HepG2 (cell line): ENCODE data around the gene PPP2R2C. TPM values are rescaled to one million over a fixed set of nuclear protein-coding genes. Genes with fewer than 3 reads are reported as not detected.

Experiments used
- ARID2 ChIP-seq: sonication (generic); formaldehyde crosslinking; IDR thresholded peaks from 2 replicates; pipeline ENCODE4 v1.8.1; 2022; ENCODE audit warnings: mild to moderate bottlenecking, missing genetic modification reagents, borderline replicate concordance
- FOXC1 ChIP-seq: sonication (generic); formaldehyde crosslinking; IDR thresholded peaks from 2 replicates; pipeline ENCODE4 v1.8.0; 2022; ENCODE audit warnings: mild to moderate bottlenecking, missing genetic modification reagents, borderline replicate concordance
- GABPB1 ChIP-seq: IDR thresholded peaks from 2 replicates; pipeline ENCODE4 v1.6.1; 2016; ENCODE audit warnings: mild to moderate bottlenecking, missing genetic modification reagents, moderate library complexity, missing compliant biosample characterization
- MTA1 ChIP-seq: sonication (generic); formaldehyde crosslinking; IDR thresholded peaks from 2 replicates; pipeline ENCODE4 v1.4.0; 2020; ENCODE audit warnings: missing genetic modification reagents, mild to moderate bottlenecking, borderline replicate concordance
- NR2F1 ChIP-seq, 2 experiments: fragments of 450-650 bp in 1 of 2; formaldehyde crosslinking in 1 of 2; IDR thresholded peaks; 2 replicates each; pipeline versions ENCODE4 v1.5.0 to v1.6.1; 2016 to 2020; ENCODE audit warnings: mild to moderate bottlenecking in 1 of 2, missing compliant biosample characterization in 1 of 2, missing genetic modification reagents in 1 of 2, moderate library complexity in 1 of 2
- RXRA ChIP-seq: sonication (generic); formaldehyde crosslinking; IDR thresholded peaks from 2 replicates; pipeline ENCODE4 v1.5.1; 2020; ENCODE audit warnings: missing genetic modification reagents
- SKI ChIP-seq: fragments of 450-650 bp; IDR thresholded peaks from one replicate; pipeline ENCODE4 v1.6.1; 2018; ENCODE audit warnings: mild to moderate bottlenecking; ENCODE audit not compliant: partially characterized antibody
- U2AF1 ChIP-seq: fragments of 200-400 bp; formaldehyde crosslinking; optimal IDR thresholded peaks from 2 replicates; pipeline ENCODE3; 2017; ENCODE audit warnings: mild to moderate bottlenecking, low read depth, low read length
- ZMYM3 ChIP-seq: sonication (generic); formaldehyde crosslinking; IDR thresholded peaks from 2 replicates; pipeline ENCODE4 v1.5.1; 2020; ENCODE audit warnings: mild to moderate bottlenecking, missing genetic modification reagents
- ZNF281 ChIP-seq: sonication (generic); formaldehyde crosslinking; IDR thresholded peaks from 2 replicates; pipeline ENCODE4 v1.4.0; 2020; ENCODE audit warnings: missing genetic modification reagents, borderline replicate concordance
- ZNF776 ChIP-seq: sonication (generic); formaldehyde crosslinking; IDR thresholded peaks from 2 replicates; pipeline ENCODE4 v1.4.0; 2020; ENCODE audit warnings: mild to moderate bottlenecking, missing genetic modification reagents
- polyA plus RNA-seq, 8 experiments: library from polyadenylated mRNA; depleted of rRNA in 3 of 8; stranded (reverse) in 7 of 8; unstranded in 1 of 8; fragments of >200 nt; fragmentation: Illumina TruSeq in 4 of 8; extraction: Trizol in 4 of 8; gene quantifications; 2 replicates each; pipeline versions ENCODE4 v1.2.1 to v1.2.3, GENCODE V29; 2011 to 2016; ENCODE audit warnings: low read depth in 4 of 8, missing spikeins in 1 of 8, mixed read lengths in 1 of 8; ENCODE audit not compliant: insufficient read depth in 1 of 8
- total RNA-seq, 5 experiments: library from RNA; depleted of rRNA; stranded (reverse); fragments of >200 nt; fragmentation: Illumina TruSeq; extraction: Trizol; gene quantifications; 2 replicates each; pipeline ENCODE4 v1.2.3, GENCODE V29; 2016; ENCODE audit warnings: low read depth in 1 of 5
- TF ChIP-seq, protein P1 (sequence below): IDR thresholded peaks from 2 replicates; pipeline ENCODE4 v1.6.1; 2016

Gene PPP2R2C
- total and polyA plus RNA-seq, 2 of the 13 experiments (the other 11 are each of a cell fraction or from before 2014, with no cell fraction given): 0.60 to 8.6 TPM

GRCh38 chr4:6393544-6394475, 78.6 kb downstream of the PPP2R2C start (continued):
- peak; percentile 69 for TF ChIP-seq RXRA (CRISPR knock-in tag)
- no peak for TF ChIP-seq U2AF1
- TF ChIP-seq NR2F1 (CRISPR knock-in tag; IDR thresholded peaks at IDR 0.05): peak; percentile 34 to 51; a peak in 2 of 4 replicates
- no peak for TF ChIP-seq FOXC1
- 0 out of 2 replicates have a peak, but pooled peaks have one; percentile 22 for TF ChIP-seq MTA1
- TF ChIP-seq ARID2: no peak
- TF ChIP-seq GABPB1 (CRISPR knock-in tag): peak; percentile 10; the same call in 1 of the 2 replicates
- TF ChIP-seq, protein P1, sequence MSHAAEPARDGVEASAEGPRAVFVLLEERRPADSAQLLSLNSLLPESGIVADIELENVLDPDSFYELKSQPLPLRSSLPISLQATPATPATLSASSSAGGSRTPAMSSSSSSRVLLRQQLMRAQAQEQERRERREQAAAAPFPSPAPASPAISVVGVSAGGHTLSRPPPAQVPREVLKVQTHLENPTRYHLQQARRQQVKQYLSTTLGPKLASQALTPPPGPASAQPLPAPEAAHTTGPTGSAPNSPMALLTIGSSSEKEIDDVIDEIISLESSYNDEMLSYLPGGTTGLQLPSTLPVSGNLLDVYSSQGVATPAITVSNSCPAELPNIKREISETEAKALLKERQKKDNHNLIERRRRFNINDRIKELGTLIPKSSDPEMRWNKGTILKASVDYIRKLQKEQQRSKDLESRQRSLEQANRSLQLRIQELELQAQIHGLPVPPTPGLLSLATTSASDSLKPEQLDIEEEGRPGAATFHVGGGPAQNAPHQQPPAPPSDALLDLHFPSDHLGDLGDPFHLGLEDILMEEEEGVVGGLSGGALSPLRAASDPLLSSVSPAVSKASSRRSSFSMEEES (CRISPR knock-in tag): peak; percentile 54; the same call in 1 of the 2 replicates
- TF ChIP-seq ZMYM3 (CRISPR knock-in tag): 0 out of 2 replicates have a peak, but pooled peaks have one; percentile 24
- peak; percentile 38 for TF ChIP-seq SKI
- no peak for TF ChIP-seq ZNF776
- TF ChIP-seq ZNF281 (CRISPR knock-in tag): peak; percentile 37; the same call in 1 of the 2 replicates
